HG03342 (cell line): ENCODE results near the gene NPHP4.

Experiments used
- ATAC-seq: cut with Tn5 transposase; IDR thresholded peaks from one replicate; pipeline ENCODE4 v1.9.1; 2021; ENCODE audit warnings: mild to moderate bottlenecking, moderate library complexity; ENCODE audit not compliant: unreplicated experiment

Gene NPHP4

DNA sequence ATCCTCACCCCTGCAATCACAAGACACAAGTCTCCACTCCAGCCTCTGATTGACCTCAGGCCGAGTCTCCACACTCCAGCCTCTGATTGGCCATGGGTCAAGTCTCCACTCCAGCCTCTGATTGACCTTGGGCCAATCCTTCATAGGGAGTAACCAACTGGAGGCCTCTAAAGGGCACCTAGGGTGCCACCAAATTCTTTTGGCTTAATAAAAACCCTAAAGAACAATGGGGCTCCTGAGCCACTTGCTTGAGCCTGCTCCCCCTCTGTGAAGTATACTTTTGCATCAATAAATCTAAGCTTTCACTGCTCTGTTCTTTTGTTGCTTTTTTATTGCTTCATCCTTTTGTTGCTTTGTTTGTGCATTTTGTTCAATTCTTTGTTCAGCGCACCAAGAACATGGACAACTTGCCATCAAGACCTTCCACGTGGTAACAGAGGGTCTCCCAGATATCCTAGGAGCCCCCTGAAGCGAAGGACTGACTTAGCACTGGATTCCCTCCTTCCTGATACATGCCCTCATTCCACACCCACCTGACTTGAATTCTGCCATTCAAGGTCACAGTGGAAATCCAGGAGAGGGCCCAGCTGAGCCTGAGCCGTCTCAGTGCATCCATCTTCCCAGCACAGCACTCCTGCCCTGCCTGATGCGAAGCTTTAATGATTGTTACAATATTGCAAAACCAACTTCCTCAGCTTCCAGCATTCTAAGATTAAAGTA, 152.9 kb downstream of the NPHP4 start:
- no peak for ATAC-seq

DNA sequence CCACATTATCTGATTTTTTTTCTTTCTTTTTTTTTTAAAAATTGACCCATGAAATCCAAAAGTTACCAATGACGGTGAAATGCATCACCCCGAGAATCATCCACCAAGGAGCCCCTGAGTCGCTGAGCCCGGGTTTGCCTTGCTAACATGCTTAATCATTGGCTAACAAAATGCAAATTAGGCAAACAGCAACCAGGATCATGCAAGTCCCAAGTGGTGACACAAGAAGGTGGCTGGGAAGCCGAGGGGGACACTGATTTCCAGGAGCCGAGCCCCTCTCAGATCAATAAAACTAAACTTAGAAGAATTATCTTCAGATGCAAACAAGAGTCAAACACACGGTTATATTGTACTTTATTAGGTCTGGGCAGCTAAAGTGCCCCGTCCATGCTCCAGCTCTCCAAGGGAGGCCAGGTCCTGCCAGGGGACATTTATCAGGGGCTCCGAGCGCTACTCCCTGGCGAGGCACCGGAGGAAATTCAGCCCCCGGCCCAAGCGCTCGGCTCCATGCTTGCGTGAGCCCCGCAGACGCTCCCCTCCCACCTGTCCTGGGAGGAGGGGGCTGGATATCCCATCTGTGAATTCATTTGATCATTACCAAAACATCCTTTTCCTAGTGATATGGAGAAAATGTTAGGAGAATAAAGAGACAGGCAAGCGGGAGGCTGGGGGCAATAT, 154.1 kb downstream of the NPHP4 start:
- ATAC-seq: no peak

DNA sequence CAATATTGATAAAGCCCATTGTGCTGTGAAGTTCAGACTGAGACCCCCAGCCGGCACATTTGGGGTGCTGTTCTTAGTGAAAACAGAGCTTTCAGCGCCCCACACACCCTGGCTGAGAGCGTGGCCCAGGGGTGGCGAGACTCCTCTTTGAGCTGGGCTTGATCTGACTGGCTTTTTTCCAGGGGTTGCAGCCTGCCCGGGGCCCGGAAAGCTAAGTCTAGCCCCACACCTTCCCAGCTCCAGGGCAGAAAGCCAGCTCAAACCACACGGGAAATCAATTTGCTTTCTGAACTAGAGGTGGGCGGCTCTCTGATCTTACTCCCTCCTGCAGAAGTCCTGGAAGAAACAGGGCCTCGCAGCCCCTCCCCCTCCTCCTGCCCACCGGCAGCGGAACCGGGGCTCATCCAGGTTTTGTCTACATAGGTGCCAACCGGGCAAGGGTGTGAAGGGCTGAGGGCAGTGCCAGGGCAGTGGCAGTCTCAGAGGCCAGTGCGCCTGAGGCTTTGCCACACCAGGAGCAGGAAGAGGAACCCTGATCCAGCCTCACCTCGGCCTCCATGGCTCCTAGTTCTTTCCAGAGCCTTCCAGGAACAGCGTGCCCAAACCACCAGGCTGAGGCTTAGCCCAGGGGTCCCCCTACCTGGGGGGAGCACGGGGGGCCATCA, 155.3 kb downstream of the NPHP4 start:
- ATAC-seq: no peak

DNA sequence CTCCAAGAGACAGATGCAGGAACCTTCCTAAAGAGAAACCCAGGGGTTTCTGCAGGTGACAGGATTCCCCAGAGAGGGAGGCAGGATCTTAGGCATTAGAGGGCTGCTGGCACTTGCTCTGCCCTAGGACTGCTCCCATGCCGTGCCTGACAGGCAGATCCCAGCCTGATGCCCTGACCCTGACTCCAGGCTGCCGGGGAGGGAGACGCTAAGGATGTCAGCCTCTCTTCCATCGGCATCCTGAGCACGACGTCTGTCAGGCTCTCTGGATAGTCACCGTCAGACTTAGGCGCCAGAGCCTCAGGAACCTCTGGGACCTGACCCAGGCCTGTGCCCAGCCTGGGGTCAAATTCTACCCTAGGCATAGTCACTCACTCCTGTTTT, 157.1 kb downstream of the NPHP4 start:
- ATAC-seq: no peak

DNA sequence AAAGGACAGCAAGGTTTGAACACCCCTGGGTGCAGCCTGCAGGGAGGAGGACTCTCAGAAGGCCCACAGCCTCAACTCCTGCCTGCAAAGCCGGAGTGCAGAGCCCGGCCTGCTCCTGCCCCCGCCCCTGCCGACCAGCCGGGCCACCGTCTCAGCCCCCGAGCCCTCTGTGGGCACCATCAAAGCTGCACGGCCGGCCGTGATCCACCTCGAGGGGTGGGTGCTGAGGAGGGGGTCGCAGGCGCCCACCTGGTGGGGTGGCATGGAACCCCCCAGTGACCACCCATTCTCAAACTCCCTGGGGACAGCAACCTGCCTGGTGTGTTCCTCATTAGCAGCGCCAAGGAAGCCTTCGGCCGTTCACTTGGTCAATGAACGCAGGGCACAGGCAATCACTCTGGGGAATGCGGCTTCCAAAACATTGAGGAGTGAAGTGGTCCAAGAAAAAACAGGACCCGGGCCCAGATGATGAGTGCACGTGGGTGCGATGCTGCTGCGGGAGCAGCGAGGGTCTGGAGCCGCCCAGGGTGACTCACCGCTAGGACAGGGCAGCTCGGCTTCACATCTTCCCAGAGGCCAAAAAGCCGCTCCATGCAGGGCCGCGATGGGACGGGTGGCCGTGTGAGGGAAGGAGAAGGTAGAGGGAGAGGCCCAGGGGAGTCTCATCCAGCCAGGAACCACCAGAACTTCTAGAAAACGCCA, 157.6 kb downstream of the NPHP4 start:
- no peak for ATAC-seq

DNA sequence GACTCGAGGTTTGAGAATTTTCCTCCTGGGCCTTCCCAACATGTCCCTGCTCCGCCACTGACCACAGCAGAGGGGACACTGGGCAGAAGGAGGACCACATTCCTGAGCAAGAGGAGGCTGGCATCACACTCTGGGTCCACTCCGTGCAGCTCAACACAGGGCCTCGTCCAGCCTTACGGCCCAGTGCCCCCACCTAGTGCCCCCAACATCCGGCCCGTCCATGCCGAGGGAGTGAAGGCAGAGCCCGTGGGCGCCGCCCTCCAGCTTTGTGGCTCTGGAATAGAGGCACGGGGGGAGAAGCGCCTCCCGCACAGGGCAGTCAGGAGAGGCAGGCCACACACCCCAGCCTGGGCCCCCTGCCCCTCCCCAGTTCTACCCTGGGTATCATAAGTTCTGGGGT, 158.3 kb downstream of the NPHP4 start:
- ATAC-seq: no peak

DNA sequence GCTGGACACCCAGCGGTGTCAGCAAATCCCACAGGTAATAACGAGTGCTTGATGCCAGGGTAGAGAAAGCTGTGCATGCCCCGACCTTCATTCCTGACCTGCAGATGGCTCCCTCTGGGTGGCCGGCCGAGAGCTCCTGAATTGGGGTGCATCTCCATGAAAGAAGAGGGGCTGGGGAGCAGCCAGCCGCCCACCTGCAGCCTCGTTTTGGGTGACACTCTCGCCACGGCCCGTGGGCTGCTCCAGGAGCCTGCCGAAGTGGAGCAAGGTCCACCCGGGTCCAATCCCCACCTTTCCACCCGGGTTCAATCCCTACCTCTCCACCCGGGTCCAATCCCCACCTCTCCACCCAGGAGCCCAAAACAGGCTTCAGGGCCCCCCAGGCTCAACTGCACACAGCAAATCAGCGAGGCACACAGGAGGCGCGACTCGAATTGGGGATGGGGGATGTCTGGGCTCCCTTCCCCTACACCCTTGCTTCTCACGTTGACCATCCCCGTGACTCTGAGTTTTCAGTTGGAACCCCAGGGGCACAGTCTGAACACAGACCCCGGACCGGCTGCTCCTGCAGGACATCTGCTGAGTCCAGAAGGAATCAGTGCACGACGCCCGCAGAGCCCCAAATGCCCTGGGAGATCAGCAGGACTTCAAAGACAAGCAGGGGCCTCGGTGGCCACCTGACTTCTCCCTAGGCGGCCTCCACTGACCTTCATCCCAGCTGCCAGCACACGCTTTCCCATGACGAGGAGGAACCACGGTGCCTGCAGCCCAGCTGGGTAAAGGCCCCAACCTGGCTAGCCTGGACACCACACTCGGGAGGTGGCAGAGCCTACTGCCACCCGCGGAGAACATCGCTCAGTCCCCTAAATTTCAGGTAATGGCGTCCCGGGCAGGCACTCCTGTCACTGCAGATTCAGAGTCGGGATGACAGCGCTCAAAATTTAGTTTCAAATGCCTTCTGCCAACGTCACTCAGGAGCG, 159.0 kb downstream of the NPHP4 start:
- no peak for ATAC-seq

DNA sequence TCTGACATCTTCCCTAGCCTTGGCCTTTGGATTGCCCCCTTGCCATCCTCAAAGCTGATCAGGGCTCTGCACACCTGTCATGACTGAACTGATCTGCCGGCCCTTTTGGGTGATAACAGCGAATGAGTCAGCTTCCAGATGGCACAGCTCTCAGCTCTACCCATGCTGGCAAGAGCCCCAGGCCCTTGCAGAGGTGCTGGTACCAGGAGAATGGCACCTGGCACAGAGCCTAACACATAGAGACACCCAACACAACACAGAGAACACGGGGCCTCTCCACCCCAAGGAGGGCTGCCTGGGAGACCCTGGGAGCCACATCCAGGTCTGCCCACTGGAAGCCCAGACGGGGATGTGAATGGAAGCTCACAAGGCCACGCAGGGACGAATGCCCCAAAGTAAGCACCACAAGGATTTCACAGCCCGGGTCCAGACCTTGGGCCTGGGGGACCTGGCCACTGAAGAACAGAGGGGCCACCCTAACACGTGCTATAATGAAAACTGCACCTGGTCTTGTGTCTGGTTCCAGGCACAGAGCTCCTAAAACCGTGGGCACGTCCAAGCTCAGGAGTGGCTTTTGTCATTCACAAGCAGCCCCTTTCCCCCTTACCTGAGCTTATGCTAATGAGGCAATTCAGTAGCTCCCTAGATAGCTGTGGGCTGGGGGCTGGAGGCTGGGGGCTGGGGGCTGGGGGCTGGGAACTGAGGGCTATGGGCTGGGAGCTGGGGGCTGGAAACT, 160.5 kb downstream of the NPHP4 start:
- ATAC-seq: no peak

DNA sequence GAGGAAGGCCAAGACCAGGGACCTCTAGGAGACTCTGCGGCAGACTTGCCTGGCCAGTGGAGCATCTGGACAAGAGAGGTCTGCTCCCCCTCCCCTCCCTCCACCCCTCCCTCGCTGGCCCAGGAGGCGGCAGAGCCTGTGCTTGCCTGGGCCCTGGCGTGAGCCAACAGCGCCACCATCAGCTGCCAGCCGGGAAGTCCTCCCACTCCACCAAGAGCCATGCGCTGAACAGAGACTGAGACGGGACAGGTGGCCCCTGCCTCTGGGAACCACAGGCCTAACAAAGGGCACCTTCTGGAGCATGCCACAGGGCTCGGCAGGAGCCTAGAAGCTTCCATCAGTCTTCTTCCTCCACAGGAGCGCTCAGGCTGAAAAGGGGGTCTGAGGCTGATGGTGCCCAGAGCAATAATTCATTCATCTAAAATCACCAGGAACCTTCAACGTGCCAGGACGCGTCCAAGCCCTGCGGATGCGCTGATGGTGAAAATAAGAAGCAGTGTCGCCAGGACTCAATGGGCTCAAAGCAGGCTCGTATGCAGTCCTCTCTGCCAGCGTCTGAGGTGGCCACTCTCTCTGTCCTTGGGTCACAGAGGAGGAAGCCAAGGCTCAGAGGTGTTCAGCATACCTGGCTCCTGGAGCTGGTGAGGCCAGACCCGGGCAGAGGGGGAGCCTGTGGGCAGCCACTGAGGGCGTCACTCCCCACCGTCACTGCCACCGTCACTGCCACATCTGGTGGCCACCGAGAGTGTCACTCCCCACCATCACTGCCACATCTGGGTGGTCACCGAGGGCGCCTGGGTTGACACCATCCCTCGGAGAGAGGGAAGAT, 161.2 kb downstream of the NPHP4 start:
- no peak for ATAC-seq

DNA sequence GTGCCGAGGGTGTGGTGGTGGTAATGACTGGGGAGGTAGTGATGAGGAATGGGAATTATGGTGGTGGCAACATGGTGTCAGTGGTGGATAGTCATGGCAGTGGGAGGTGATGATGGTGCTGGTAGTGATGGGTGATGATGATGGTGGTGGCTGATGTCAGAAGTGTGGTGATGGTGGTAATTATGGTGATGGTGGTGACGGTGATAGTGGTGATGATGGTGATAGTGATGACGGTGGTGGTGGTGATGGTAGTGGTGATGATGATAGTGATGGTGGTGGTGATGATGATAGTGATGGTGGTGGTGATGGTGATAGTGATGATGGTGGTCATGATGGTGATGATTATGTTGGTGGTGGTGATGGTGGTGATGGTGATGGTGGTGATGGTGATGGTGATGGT, 162.8 kb downstream of the NPHP4 start:
- ATAC-seq: no peak

DNA sequence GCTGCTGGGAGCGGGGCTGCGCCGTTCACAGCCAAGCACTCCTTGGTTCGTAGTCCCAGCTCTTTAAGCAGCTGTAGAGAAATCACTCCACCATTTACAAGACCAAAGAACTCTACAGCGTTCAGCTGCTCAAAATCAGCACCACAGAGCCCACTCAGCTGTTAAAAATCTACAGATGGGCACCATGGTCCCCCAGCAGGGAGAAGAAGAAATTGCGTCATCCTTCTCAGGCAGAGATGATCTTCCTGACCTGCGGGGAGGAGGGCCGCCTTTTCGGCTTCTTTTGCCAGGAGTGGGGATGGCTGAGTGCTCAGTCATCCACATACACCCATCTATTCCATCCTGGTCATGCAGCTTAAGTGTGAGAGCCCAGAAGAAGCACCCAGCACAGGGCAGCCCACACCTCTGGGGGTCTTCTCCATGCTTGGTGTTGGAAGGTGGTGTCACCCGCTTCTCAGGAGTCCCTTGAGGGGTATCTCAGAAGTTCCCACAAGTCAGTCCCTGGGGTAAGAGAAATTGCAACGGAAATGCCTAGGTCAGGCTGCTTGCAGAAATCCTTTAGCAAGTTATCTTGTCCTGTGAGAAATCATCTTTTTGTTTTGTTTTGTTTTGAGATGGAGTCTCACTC, 163.8 kb downstream of the NPHP4 start:
- ATAC-seq: no peak

DNA sequence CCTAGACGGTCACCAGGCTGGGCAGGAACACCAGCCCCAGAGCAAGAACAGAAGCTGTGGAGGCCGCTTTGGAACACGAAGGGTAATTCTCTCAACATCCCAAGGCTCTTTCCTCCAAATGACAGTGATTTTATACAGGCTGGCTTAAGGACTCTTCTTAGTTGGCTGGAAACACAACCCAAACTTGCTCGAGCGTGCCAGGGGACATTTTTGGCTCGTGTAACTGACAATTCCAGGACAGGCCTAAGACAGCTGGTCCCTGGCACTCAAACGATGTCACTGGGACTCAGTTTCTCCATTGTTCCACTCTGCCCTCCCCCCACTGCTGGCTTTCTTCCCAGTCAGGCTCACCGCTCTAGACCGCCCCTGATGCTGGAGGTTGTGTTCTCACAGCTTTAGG, 164.7 kb downstream of the NPHP4 start:
- ATAC-seq: no peak

DNA sequence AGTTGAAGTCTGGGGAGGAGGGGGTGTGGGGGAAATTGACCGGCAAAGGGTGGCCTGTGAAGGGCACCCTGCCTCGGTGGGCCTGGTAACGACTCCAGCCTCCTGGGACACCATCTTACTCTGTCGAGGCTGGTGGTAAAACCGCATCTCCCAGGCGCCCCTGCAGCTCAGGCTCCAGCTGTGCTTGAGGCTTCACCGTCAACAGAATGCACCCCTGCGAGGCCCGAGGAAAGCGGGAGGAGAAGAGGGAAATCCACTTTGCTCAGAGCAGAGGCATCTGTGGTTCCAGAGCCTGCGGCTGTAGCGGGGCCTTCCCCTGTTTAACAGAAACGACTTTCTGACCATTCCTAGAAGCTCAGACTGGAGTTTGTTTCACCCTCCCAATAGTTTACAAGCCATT, 165.6 kb downstream of the NPHP4 start:
- ATAC-seq: no peak

DNA sequence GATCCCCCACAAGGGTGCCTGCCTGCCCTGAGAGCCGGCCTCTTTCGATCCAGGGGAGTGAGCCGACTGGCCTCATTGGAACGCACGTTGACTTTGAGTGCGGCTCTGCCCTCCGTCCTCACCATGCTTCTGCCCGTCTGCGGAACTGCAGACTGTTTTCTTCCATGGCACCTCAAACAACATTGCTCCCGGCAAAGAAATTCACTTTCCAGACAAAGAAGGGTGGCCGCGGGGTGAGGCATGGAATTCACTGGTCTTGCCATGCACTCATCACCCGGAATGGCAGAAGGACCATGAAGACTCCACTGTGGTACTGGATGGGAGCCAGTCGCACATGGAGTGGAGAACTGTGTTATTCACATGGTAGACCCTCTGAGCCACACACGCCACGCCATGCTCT, 169.5 kb downstream of the NPHP4 start:
- no peak for ATAC-seq

DNA sequence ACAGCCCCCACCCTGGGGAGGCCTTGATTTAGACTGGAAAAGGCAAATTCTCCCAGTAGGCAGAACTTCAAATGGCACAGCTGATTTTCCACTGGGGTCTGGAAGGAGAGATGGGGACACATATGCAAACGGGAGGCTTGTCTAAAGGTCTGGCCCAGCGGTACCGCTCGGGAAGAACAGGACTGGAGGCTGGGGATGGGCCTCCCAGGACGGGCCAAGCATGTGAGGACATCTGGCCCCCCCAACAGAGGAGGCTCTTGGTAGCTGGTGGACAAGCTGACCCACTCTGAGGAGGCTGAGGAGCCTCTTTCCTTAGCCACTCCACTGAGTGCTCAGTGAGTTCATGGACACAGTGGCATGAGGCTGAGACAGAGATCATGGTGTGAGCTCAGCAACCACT, 170.0 kb downstream of the NPHP4 start:
- no peak for ATAC-seq

DNA sequence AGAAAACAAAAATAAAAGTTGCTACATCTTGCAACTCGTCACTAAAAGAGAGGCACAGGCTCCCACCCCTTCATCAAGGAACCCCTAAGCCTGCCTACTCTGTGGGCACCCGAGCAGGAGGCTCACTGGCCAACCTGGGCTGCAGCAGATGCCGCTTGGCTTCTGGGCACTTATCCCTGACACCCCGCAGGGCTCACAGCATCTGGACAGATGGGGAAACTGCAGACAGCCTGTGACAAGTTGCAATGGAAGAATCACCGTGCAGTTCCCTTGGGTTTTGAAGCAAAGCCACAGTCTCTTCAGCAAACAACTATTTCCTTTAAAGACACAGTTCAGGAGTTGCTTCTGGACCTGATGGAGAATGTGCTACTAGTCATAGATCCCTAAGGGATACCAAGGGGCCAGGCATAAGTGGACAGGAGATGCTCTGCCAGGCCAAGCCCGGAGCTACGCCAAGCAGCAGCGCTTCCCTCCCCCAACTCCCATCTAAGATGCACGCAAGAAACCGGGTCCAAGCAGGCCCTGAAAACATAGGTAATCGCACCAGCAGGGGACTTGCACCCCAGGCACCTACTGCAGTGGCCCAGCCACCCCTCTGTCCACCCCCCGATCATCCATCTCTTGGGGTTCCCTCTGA, 170.6 kb downstream of the NPHP4 start:
- ATAC-seq: no peak

DNA sequence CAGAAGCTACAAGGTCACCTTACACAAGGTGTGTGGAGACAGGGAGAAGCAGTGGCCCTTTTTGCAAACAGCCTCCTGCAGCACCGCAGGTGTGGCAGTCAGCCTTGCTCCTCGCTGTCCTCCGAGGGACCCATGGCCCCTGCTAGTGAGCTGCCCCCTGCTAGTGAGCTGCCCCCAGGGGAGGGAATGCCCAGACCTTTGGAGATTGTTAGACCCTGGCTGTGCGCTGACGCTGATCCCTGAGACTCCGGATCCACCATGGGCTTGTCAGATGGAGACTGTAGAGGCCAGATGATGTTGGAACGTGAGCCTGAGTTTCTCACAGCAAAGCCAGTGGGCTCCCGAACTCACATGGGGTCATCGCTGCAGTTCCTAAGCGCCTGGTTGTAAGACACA, 172.2 kb downstream of the NPHP4 start:
- ATAC-seq: no peak

DNA sequence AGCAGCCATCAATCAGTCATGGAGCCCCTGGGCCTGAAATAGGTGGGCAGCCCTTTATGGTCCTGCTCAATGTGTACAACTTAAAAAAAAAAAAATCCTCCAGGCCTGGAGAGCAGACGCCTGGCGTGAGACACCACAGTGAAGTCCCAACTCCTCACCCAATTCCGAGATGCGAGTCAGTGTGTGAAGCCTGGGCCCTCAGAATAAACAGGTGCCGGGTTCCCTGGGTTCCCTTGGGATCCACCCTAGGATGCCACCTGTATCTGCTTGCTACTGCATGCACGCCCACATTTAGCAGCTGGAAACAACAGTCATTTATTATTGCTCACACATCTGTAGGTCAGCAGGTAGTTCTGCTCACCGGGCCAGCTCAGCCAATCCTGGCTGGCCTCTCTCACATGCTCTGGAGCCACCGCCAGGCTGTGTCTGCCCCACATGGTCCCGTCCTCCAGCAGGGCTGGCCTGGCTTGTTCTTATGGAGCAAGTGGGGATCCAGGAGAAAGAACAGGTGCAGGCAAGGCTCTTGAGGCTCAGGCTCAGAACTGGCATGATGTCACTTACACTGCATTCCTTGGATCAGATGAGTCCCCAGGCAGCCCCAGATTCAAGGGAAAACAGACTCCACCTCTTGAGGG, 172.7 kb downstream of the NPHP4 start:
- no peak for ATAC-seq
